Measurements from ENCODE around the gene CTSZ.

DNA sequence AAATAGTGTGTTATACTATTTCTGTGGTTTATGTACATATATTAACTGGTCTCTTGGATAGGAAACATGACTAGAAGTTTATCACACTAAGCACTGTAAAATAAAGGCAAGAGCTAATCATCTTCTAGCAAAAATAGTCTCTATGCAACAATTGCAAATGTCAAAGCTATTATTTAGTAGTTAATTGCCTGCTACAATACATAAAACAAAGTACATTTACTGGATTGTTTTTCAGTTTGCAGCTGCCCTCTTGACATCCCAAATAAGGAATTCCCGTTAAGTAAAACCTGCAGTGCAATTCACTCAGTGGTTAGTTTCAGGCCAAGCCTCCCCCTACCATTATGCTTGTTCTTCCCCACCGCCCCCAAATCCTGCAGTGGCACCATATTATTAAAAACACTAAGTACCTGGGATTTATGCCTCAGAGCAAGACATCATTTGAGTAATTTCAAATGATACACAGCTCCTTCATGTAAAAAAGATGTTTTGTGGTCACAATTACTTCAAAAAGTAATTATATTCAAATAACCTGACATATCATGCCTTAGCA lies 26.6 kb upstream of the CTSZ start:
- TF ChIP-seq, protein P1, sequence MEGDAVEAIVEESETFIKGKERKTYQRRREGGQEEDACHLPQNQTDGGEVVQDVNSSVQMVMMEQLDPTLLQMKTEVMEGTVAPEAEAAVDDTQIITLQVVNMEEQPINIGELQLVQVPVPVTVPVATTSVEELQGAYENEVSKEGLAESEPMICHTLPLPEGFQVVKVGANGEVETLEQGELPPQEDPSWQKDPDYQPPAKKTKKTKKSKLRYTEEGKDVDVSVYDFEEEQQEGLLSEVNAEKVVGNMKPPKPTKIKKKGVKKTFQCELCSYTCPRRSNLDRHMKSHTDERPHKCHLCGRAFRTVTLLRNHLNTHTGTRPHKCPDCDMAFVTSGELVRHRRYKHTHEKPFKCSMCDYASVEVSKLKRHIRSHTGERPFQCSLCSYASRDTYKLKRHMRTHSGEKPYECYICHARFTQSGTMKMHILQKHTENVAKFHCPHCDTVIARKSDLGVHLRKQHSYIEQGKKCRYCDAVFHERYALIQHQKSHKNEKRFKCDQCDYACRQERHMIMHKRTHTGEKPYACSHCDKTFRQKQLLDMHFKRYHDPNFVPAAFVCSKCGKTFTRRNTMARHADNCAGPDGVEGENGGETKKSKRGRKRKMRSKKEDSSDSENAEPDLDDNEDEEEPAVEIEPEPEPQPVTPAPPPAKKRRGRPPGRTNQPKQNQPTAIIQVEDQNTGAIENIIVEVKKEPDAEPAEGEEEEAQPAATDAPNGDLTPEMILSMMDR (IDR thresholded peaks at IDR 0.05): no peak
- no peak for TF ChIP-seq TCF7L2 (IDR thresholded peaks at IDR 0.05; ENCODE audit: low read depth, low read length)
- no peak for TF ChIP-seq POLR2AphosphoS5 (IDR thresholded peaks at IDR 0.05; ENCODE audit: low read depth, low read length)
- TF ChIP-seq SIN3A (IDR thresholded peaks at IDR 0.05; ENCODE audit: borderline replicate concordance, insufficient read depth, low read depth, low read length): no peak

Data from Panc1 (cell line).